GM12874 (cell line): ENCODE measurements around the gene JPT2.

Source experiments
- CTCF ChIP-seq: IDR thresholded peaks from 2 replicates; pipeline ENCODE4 v1.5.1; 2011; ENCODE audit warnings: low read depth, mild to moderate bottlenecking, control low read depth, low read length, moderate library complexity; ENCODE audit not compliant: insufficient read depth

Gene JPT2

GRCh38 chr16:1659031-1659430 lies 19.0 kb upstream of the JPT2 start:
- TF ChIP-seq CTCF: no peak

GRCh38 chr16:1661826-1662225 lies 16.3 kb upstream of the JPT2 start:
- no peak for TF ChIP-seq CTCF

- TF ChIP-seq CTCF: no peak
These were observed 15.5 kb upstream of the JPT2 start for GRCh38 chr16:1662543-1662942.

- no peak for TF ChIP-seq CTCF
These were observed 12.2 kb upstream of the JPT2 start for GRCh38 chr16:1665829-1666228.

GRCh38 chr16:1666316-1666715 lies 11.8 kb upstream of the JPT2 start:
- no peak for TF ChIP-seq CTCF

GRCh38 chr16:1667271-1667670 lies 10.8 kb upstream of the JPT2 start:
- TF ChIP-seq CTCF: no peak

- TF ChIP-seq CTCF: no peak
These were observed 10.2 kb upstream of the JPT2 start for GRCh38 chr16:1667916-1668315.
